ENCODE measurements around the gene RNF213. TPM values are rescaled to one million over a fixed set of nuclear protein-coding genes. Genes with fewer than 3 reads are reported as not detected.
"Not testable (repeated sequence)": the region's sequence is repeated elsewhere in the genome, so short reads cannot be mapped to it uniquely, and the experiment has no call there.

Gene RNF213
- total RNA-seq, 1 experiment from 2014 or later, result 70.5 TPM

- no peak for TF ChIP-seq E2F1 (CRISPR knock-in tag; IDR thresholded peaks at IDR 0.05)
- TF ChIP-seq ZNF671 (CRISPR knock-in tag; IDR thresholded peaks at IDR 0.05), result no peak
Observed at GRCh38 chr17:80313160-80313829, 52.6 kb downstream of the RNF213 start (continued).

- H3K27ac Mint-ChIP-seq; POLR2A ChIA-PET; H3K4me3 Mint-ChIP-seq; DNase-seq (ENCODE audit: low spot score); ATAC-seq; H3K27me3 Mint-ChIP-seq (ENCODE audit: low read depth); H3K9me3 Mint-ChIP-seq; CTCF ChIA-PET; H3K4me1 Mint-ChIP-seq: not testable (repeated sequence)
- peaks cover 70% of the 10 kb centered on the region for H3K36me3 Mint-ChIP-seq
Observed at GRCh38 chr17:80313946-80314345, 53.3 kb downstream of the RNF213 start.

GRCh38 chr17:80315517-80316182 is 55.0 kb downstream of the RNF213 start:
- H3K27ac Mint-ChIP-seq, result no peak overlapping the region
- no peak for DNase-seq (ENCODE audit: low spot score)

More at GRCh38 chr17:80315517-80316182, 55.0 kb downstream of the RNF213 start:
- TF ChIP-seq FOXJ3 (CRISPR knock-in tag; IDR thresholded peaks at IDR 0.05; ENCODE audit: borderline replicate concordance) (no peak), E2F4 (CRISPR knock-in tag; IDR thresholded peaks at IDR 0.05; ENCODE audit: borderline replicate concordance, low read depth) (no peak), FOXK1 (CRISPR knock-in tag; IDR thresholded peaks at IDR 0.05) (no peak), CDX4 (CRISPR knock-in tag; IDR thresholded peaks at IDR 0.05; ENCODE audit: borderline replicate concordance) (no peak), SP1 (CRISPR knock-in tag; conservative IDR thresholded peaks at IDR 0.05) (no peak), JAZF1 (CRISPR knock-in tag; IDR thresholded peaks at IDR 0.05) (no peak), ZNF416 (CRISPR knock-in tag; IDR thresholded peaks at IDR 0.05) (no peak), AR (CRISPR knock-in tag; IDR thresholded peaks at IDR 0.05) (no peak), TP53 (CRISPR knock-in tag; IDR thresholded peaks at IDR 0.05) (no peak), ZNF219 (CRISPR knock-in tag; IDR thresholded peaks at IDR 0.05; ENCODE audit: borderline replicate concordance) (no peak), ZNF281 (CRISPR knock-in tag; IDR thresholded peaks at IDR 0.05) (no peak), EMX1 (CRISPR knock-in tag; IDR thresholded peaks at IDR 0.05) (no peak), HMGXB4 (CRISPR knock-in tag; IDR thresholded peaks at IDR 0.05) (no peak), NR2C2 (CRISPR knock-in tag; IDR thresholded peaks at IDR 0.05) (no peak), NFATC4 (CRISPR knock-in tag; IDR thresholded peaks at IDR 0.05) (no peak), ESRRA (CRISPR knock-in tag; IDR thresholded peaks at IDR 0.05; ENCODE audit: borderline replicate concordance) (no peak), MAX (CRISPR knock-in tag; IDR thresholded peaks at IDR 0.05) (no peak)
- Mint-ChIP-seq H3K4me3 (no peak overlapping the region), H3K4me1 (no peaks in the 10 kb centered on the region), H3K27me3 (ENCODE audit: low read depth) (no peaks in the 10 kb centered on the region), H3K36me3 (peaks cover 67% of the 10 kb centered on the region), H3K9me3 (peaks cover 5% of the 10 kb centered on the region; the same call in 1 of the 2 replicates)
- ATAC-seq, result no peak
- CTCF ChIA-PET, result no interaction called here
- POLR2A ChIA-PET, result no interaction called here

Measured in WTC11 (cell line).